RPMI8226 (cell line): ENCODE measurements around the gene SYNJ2.

ENCODE experiments used
- DNase-seq: peaks from one replicate; pipeline ENCODE4 v3.0.0-alpha.2; 2015

SYNJ2 gene

GRCh38 chr6:158086504-158087223, 105.0 kb downstream of the SYNJ2 start:
- no peak for DNase-seq

- DNase-seq = no peak
Measured at GRCh38 chr6:158087224-158087867, 105.7 kb downstream of the SYNJ2 start.

DNA sequence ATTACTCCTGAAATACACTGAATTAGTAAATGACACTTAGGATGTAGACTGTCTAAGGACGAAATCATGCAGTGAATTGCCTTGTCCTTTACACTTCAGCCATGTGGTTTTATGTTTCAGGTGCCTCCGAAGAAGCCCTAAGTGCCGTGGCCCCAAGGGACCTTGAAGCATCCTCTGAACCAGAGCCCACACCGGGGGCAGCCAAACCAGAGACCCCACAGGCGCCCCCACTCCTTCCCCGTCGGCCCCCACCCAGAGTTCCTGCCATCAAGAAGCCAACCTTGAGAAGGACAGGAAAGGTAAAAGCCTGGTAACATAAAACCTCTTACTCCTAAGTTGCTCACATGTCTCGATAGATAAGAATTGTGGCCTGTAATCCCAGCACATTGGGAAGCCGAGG, 111.1 kb downstream of the SYNJ2 start:
- DNase-seq = no peak

- DNase-seq = no peak
Measured at GRCh38 chr6:158095031-158095430, 113.4 kb downstream of the SYNJ2 start.

- DNase-seq = no peak
Measured at GRCh38 chr6:158095671-158096070, 114.0 kb downstream of the SYNJ2 start.

- no peak for DNase-seq
Measured at GRCh38 chr6:158103228-158103627, 121.6 kb downstream of the SYNJ2 start.

GRCh38 chr6:158104696-158105095, 123.0 kb downstream of the SYNJ2 start:
- no peak for DNase-seq

- DNase-seq = no peak
Measured at GRCh38 chr6:158109748-158110147, 128.1 kb downstream of the SYNJ2 start.

DNA sequence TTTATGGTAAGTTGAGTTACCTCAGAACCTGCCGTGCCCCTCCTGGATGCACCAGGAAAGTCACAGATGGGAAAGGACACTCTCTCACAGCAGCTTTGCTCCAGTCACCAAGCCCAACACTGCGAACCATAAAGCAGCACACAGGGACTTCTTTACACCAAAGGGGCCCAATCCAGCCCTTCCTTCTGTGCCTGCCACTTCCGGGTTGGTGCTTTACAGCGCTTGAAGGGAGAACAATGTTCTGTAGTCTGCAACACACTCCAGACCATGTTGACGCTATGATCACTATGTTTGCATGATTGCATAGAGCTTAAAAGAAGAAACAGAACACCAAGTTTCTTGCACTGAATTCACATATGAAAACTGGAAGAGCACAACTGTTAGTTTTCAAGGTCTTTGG, 129.3 kb downstream of the SYNJ2 start:
- no peak for DNase-seq

- DNase-seq = no peak
Measured at GRCh38 chr6:158111987-158112386, 130.3 kb downstream of the SYNJ2 start.

- no peak for DNase-seq
Measured at GRCh38 chr6:158113802-158114201, 132.1 kb downstream of the SYNJ2 start.

DNA sequence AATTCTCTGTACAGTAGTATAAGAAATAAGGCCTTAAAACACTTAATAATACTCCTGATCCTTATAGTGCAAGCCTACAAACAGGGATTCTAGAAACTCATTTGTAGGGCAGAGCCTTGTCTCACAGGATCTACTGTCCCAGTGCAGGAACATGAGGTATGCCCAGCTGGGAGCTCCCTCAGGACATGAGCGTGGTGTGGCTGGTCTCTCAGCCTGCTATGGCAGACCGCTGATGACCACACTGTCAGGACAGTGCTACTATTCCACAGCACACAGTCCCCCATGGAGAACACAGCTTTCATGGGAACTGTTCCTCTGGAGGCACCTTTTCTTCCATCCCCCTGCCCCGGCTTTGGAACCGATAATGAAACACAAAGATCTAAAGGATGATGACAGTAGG, 133.4 kb downstream of the SYNJ2 start:
- no peak for DNase-seq

DNA sequence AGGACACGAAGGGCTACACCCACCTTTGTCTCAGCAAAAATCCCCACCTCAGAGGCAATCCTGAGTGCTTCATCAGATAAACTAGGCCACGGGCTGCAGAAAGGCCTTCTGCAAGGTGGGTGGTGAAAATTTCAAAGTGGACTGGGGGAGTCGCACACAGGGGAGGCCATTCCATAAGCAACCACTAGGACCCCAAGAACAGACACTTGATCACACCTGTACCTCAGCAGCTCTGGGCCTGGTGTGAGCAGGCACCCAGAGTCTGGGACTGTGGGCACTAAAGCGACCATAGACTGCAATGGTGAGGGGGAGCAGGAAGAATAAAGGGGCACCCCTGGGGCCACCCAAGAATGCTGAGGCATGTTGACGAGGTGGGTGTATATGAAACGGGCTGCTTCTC, 133.8 kb downstream of the SYNJ2 start:
- no peak for DNase-seq

DNA sequence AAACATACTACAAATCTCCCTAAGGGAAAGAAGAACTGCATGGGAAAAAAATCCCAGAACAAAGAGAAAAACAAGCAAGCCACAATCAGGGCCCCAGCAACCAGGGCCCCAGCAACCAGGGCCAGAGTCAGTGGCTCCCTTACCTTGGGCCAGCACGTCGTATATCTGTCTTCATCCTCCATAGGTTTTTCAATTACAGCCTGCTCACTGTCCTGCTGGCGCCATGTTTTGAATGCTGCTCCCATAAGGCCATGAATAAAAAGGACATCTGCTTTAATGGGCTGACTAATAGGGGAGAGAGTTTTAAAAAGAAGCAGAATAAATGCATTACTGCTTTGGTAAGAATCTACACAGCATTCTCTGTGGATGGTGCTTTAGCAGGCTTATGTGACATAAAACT, 137.2 kb downstream of the SYNJ2 start:
- no peak for DNase-seq

DNA sequence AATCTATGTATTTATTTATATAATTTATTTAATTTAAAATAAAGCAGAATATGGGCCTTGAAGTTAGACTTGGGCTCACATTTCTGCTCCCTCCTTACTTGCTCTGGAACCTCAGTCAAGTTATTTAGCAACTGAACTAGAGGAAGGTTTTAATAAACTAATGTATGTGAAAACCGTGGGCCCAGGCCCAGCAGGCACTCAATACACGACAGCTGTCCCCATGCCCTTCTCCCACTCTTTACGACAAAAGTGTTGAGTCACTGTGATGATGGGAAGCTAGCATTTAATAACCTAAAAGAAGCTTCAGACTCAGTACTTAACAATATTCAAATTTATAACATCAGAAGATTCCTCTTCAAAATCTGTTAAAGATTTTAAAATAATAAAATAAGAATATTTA, 139.7 kb downstream of the SYNJ2 start:
- no peak for DNase-seq

DNA sequence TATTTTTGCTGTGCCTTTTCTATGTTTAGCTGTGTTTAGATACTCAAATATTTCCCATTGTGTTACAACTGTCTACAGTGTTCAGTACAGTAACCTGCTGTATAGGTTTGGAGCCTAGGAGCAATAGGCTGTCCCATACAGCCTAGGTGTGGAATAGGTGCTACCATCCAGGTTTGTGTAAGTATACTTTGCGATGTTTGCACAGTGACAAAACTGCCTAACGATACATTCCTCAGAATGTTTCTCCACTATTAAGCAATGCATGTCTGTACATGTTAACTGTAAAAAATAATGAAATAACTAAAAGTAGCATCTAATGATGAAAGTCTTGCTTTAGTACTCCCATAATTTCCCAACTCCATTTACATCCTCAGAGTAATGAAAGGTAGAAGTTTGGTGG, 140.4 kb downstream of the SYNJ2 start:
- DNase-seq = no peak

- no peak for DNase-seq
Measured at GRCh38 chr6:158124288-158124687, 142.6 kb downstream of the SYNJ2 start.

- no peak for DNase-seq
Measured at GRCh38 chr6:158125271-158125670, 143.6 kb downstream of the SYNJ2 start.

GRCh38 chr6:158131926-158132325, 150.3 kb downstream of the SYNJ2 start:
- DNase-seq = peak; percentile 44

DNA sequence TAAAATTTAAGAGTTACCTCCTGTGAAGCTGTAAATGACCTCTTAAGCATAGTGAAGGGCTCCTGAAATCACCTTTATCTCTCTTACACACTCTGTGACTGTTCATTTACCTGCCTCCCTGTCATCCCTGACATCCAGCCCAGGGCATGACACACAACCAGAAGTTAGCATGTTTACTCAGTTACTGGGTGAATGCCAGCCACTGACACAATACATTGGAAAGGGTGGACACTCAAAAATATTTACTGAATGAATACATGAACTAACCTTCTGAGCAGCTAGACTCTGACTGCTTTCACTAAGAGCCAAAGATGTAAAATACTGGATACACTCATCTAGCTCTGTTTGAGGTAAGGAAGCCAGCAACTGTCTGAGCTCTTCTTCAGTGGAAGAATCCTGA, 161.1 kb downstream of the SYNJ2 start:
- no peak for DNase-seq

DNA sequence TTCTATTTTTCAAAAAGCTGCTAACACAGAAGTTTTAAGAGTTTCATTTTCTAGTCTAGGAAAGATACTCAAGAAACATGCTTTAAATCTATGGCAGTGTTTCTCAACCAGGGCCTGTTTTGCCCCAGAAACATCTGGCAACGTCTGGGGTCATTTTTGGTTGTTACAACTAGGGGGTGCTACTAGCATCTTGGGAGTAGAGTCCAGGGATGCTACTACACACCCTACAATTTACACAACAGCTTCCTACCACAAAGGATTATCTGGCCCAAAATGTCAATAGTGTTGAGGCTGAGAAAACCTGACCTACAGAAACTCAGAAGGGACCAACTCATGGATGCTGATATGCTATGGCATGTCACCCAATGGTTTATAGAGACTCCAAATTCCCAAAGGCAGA, 162.0 kb downstream of the SYNJ2 start:
- DNase-seq = peak; percentile 29
